Heart left ventricle (tissue), 16 donors: ENCODE measurements around the gene F11. TPM values are rescaled to one million over a fixed set of nuclear protein-coding genes. Genes with fewer than 3 reads are reported as not detected.
A peak's percentile ranks its signal among the peaks of the same experiment; 100 is the strongest.

Experiments used
- ATAC-seq, 4 donors: fragments of 200-7000 bp; cut with Tn5 transposase; one replicate each; pipeline ENCODE4 v1.9.1; 2020 to 2022; ENCODE audit warnings: moderate library complexity in 4 of 4, mild to moderate bottlenecking in 3 of 4, moderate number of reproducible peaks in 1 of 4
- DNase-seq, 5 donors: peaks; one replicate each; pipeline ENCODE4 v3.0.0-alpha.2; 2020
- H3K27ac ChIP-seq, 12 donors: fragments of 200-600 bp; sonication (generic) in 4 of 12; one replicate each; pipeline versions ENCODE4 v1.5.0 to v1.8.0; 2016 to 2022; ENCODE audit warnings: mild to moderate bottlenecking in 2 of 12
- H3K27me3 ChIP-seq, 9 donors: fragments of 200-600 bp; sonication (generic) in 2 of 9; one replicate each; pipeline versions ENCODE4 v1.5.1 to v1.8.0; 2016 to 2022; ENCODE audit warnings: mild to moderate bottlenecking in 3 of 9
- H3K36me3 ChIP-seq, 9 donors: fragments of 200-600 bp; sonication (generic) in 2 of 9; one replicate each; pipeline versions ENCODE4 v1.5.0 to v1.8.0; 2018 to 2022; ENCODE audit warnings: mild to moderate bottlenecking in 2 of 9
- H3K4me1 ChIP-seq, 12 donors: fragments of 200-600 bp; sonication (generic) in 4 of 12; one replicate each; pipeline versions ENCODE4 v1.5.0 to v1.8.0; 2016 to 2022; ENCODE audit warnings: mild to moderate bottlenecking in 3 of 12
- H3K4me3 ChIP-seq, 12 donors: fragments of 200-600 bp; sonication (generic) in 4 of 12; one replicate each; pipeline versions ENCODE4 v1.5.0 to v1.8.0; 2017 to 2022; ENCODE audit warnings: mild to moderate bottlenecking in 9 of 12, moderate library complexity in 4 of 12
- H3K9me3 ChIP-seq, 12 donors: fragments of 200-600 bp; sonication (generic) in 4 of 12; one replicate each; pipeline versions ENCODE4 v1.5.0 to v1.8.0; 2016 to 2022; ENCODE audit warnings: mild to moderate bottlenecking in 1 of 12
- POLR2A ChIP-seq, 2 donors: fragments of 450-650 bp; IDR thresholded peaks; one replicate each; pipeline ENCODE4 v1.6.1; 2017; ENCODE audit warnings: antibody characterized with exemption in 2 of 2, mild to moderate bottlenecking in 2 of 2, moderate library complexity in 2 of 2
- WGBS, 4 donors: extraction: QIAGEN DNeasy Blood & Tissue Kit in 2 of 4; methylation state at CpG; one replicate each; pipeline versions ENCODE4 v1.1.5 to v1.1.7; 2013 to 2018; 5-methylcytosine and 5-hydroxymethylcytosine counted together
- intact Hi-C, 10 donors: fragments of 100-400 bp; cut with DNase I; formaldehyde crosslinking; loops; one replicate each; pipeline versions ENCODE4 v1.11.1 to v1.14.2; 2022
- long read RNA-seq, 3 donors: library from polyadenylated mRNA; unstranded; transcript quantifications; one replicate each; pipeline ENCODE4 v2.0.0, GENCODE V29; 2020 to 2021
- polyA plus RNA-seq, 2 donors: library from polyadenylated mRNA; stranded (reverse); fragments of 200-250 nt; gene quantifications; one replicate each; pipeline ENCODE4 v1.2.3, GENCODE V29; 2013
- total RNA-seq, 9 donors: library from RNA; depleted of rRNA in 2 of 9; stranded (reverse); fragments of >200 nt in 2 of 9; fragmentation: NEBNext Ultra II Directional in 3 of 9; extraction: Animal tissue kit (Norgen Biotek cat#: 25700) in 3 of 9; gene quantifications; one replicate each; pipeline versions ENCODE4 v1.1.0 to v1.2.4, GENCODE V29; 2016 to 2023
- TF ChIP-seq, protein P1 (sequence below), 12 donors: fragments of 200-600 bp; sonication (generic) in 4 of 12; IDR thresholded peaks; one replicate each; pipeline versions ENCODE4 v1.5.0 to v1.8.0; 2018 to 2022; ENCODE audit warnings: antibody characterized with exemption in 12 of 12, mild to moderate bottlenecking in 5 of 12
- donor health status: ischemic (EF 13 %, LVEDD 7.1; RV severe dilation, severe dysfunction).
- donor health status: healthy with polysubstance abuse.
- donor health status: DM: no; HTN: yes; CAD: no.
- donor health status: DM: no; HTN: no; CAD: no.
- donor health status: ischemic (EF 25% LVEDD 6.9; RV normal size, moderate dysfunction).
- donor health status: ischemic (EF 25% LVEDD 5.7; RV mildly dilated, moderate dysfunction).
- donor health status: healthy.
- donor health status: DM: yes; HTN: yes; CAD: no.
- donor health status: ischemic (EF 35%, LVEDD 5.7; RV mildly dilated, moderate dysfunction).
- donor health status: nonischemic (EF 11% LVEDD 7.7; RV severe dilation, severe dysfunction).
- donor health status: DM: yes; HTN: yes; CAD: no.
- donor health status: PGD.
- donor health status: ischemic (EF 29% LVEDD 5.4; RV normal size, mild dysfunction).
- donor health status: nonischemic (EF 23%, LVEDD 6.1; RV moderate dilation, normal function).

Gene F11
- total RNA-seq (not detected), polyA plus RNA-seq (not detected)
- long read RNA-seq, donor 1: 0 reads
- long read RNA-seq, donor 2: 0 reads
- long read RNA-seq, donor 3: 0 reads

DNA sequence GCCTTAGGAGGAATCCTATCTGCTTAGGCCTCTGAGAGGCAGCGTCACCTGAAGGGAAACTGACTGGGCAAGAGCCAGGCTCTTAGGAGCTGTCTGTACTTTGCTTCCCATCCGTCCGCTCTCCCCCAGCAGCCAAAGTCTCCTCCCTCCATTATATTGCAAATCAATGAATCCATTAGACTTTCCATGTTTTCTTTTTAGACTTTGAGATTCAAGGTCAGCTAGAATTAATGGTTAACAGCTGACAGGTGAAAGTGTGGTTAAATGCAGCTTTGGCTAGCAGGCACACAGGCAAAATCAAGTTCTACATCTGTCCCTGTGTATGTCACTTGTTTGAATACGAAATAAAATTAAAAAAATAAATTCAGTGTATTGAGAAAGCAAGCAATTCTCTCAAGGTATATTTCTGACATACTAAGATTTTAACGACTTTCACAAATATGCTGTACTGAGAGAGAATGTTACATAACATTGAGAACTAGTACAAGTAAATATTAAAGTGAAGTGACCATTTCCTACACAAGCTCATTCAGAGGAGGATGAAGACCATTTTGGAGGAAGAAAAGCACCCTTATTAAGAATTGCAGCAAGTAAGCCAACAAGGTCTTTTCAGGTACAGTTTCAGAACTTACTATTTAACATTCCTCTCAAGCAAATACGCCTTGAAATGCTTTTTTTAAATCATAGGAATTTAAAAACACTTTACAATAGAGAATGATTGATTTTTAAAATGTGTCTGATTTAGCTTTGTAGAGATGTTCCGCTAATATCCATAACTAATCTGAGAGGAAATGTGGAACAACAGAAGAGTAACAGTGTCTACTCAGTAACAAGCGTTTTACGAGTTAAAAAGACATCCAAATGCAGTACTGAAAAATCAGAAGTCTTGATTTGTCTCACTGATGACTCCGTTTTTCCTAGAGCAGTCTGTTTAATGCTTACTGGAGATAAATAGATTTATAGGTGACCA is at the start of gene F11:
F11 (plus strand) TSS at position 507 of the 970 bp plus-strand sequence. CDS start 948 bp downstream, outside the sequence.
- Histone ChIP-seq H3K4me3 (peak within 1 kb of the TSS in 1 of 12 donors; percentile 14), H3K27ac (no peak within 1 kb of the TSS), H3K27me3 (peaks cover 0 to 25% (median 3%) of the 10 kb centered on the region in 9 donors), H3K36me3 (no peaks in the 10 kb centered on the region), H3K4me1 (peaks cover 0 to under 1% (median 0%) of the 10 kb centered on the region in 12 donors), H3K9me3 (no peaks in the 10 kb centered on the region)
- WGBS, 4 donors: 72 to 74% (median 72%) methylated on average over 10 of the region's 10 CpGs
- TF ChIP-seq POLR2A (IDR thresholded peaks at IDR 0.05): no peak
- TF ChIP-seq, protein P1, sequence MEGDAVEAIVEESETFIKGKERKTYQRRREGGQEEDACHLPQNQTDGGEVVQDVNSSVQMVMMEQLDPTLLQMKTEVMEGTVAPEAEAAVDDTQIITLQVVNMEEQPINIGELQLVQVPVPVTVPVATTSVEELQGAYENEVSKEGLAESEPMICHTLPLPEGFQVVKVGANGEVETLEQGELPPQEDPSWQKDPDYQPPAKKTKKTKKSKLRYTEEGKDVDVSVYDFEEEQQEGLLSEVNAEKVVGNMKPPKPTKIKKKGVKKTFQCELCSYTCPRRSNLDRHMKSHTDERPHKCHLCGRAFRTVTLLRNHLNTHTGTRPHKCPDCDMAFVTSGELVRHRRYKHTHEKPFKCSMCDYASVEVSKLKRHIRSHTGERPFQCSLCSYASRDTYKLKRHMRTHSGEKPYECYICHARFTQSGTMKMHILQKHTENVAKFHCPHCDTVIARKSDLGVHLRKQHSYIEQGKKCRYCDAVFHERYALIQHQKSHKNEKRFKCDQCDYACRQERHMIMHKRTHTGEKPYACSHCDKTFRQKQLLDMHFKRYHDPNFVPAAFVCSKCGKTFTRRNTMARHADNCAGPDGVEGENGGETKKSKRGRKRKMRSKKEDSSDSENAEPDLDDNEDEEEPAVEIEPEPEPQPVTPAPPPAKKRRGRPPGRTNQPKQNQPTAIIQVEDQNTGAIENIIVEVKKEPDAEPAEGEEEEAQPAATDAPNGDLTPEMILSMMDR (IDR thresholded peaks at IDR 0.05): no peak
- intact Hi-C loops: no loop called here
- ATAC-seq (no peak), DNase-seq (no peak)

DNA sequence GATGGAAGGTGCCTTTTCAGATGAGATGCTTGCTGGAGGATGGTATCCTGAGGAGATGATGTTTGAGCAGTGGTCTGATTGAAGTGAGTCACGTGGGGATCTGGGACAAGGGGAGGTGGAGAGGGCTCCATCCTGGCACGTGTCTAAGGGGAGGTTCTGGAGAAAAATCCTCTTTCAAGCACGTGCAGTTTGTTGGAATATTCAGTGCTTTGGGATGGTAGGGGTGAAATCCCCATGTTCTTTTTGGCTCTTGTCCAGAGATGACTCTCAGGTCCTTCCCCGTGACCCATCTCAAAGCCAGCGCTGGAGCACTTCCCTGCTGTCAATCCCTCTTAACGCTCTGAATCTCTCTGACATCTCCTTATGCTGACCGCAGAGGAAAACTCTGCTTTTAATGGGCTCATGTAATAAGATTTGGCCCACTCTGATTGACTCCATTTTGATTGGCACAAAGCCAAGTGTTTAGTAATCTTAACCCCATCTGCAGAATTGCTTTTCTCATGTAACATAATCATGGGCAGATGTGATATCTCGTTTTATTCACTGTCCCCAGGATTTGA is 49.4 kb upstream of the F11 start:
- peaks cover 0 to 14% (median 0%) of the 10 kb centered on the region in 9 donors for H3K36me3 ChIP-seq
- no peaks in the 10 kb centered on the region for H3K27me3 ChIP-seq
- no peak overlapping the region for H3K27ac ChIP-seq
- no peak for DNase-seq
- no peaks in the 10 kb centered on the region for H3K4me1 ChIP-seq
- ATAC-seq: no peak
- intact Hi-C loops: no loop called here
- no peak overlapping the region for H3K4me3 ChIP-seq
- H3K9me3 ChIP-seq: no peaks in the 10 kb centered on the region
- TF ChIP-seq, protein P1 (IDR thresholded peaks at IDR 0.05): no peak
- no peak for TF ChIP-seq POLR2A (IDR thresholded peaks at IDR 0.05)
- 48 to 65% (median 57%) methylated on average over 8 of the region's 8 CpGs for WGBS, 4 donors

DNA sequence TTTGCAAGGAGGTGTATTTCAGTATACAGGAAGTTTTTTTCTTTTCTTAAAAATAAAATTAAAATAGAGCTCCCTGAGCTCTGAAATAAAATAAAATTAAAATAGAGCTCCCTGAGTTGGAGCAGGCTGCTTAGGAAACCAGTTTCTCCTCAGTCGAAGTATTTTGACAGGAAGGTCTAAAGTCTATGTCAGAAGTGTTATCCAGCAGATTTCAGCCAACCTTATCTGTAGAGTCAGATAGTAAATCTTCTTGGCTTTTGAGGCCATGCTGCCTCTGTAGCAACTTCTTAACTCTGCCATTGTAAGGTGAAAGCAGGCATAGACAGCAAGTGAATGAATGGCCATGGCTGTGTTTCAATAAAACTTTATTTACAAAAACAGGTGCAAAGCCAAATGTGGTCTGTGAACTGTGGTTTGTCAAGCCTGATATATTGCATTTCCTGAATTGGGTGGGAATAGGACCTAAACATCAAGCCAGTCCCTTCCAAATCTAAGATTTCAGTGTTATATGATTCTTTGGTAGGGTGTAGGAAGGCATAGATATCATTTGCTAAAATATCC is 48.2 kb upstream of the F11 start:
- Histone ChIP-seq H3K36me3 (peaks cover 0 to under 1% (median 0%) of the 10 kb centered on the region in 9 donors), H3K4me3 (no peak overlapping the region), H3K27ac (no peak overlapping the region), H3K9me3 (no peaks in the 10 kb centered on the region), H3K4me1 (no peaks in the 10 kb centered on the region), H3K27me3 (no peaks in the 10 kb centered on the region)
- WGBS, 4 donors: 39 to 51% (median 49%) methylated on average over 1 of the region's 1 CpG
- TF ChIP-seq, protein P1 (IDR thresholded peaks at IDR 0.05): no peak
- TF ChIP-seq POLR2A (IDR thresholded peaks at IDR 0.05): no peak
- DNase-seq (no peak), ATAC-seq (no peak)
- intact Hi-C loops: no loop called here

DNA sequence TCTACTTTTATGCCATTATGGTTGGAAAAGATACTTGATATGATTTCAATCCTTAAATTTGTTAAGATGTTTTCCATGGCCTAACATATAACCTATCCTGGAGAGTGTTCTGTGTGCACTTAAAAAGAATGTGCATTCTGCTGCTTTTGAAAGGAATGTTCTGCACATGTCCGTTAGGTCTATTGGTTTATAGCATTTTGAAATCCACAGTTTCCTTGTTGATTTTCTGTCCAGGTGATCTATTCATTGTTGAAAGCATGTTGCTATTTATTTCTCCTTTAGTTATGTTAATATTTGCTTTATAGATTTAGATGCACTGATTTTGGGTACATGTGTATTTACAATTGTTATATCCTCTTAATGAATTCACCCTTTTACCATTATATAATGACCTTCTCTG is 44.4 kb upstream of the F11 start:
- no peak for DNase-seq
- no peak for ATAC-seq
- intact Hi-C loops: no loop called here
- peaks cover 0 to 19% (median 1%) of the 10 kb centered on the region in 12 donors for H3K9me3 ChIP-seq
- H3K4me3 ChIP-seq: no peak overlapping the region
- no peaks in the 10 kb centered on the region for H3K27me3 ChIP-seq
- H3K36me3 ChIP-seq: no peaks in the 10 kb centered on the region
- 87 to 97% (median 93%) methylated on average over 1 of the region's 1 CpG for WGBS, 4 donors
- H3K27ac ChIP-seq: no peak overlapping the region
- no peaks in the 10 kb centered on the region for H3K4me1 ChIP-seq
- TF ChIP-seq POLR2A (IDR thresholded peaks at IDR 0.05): no peak
- TF ChIP-seq, protein P1 (IDR thresholded peaks at IDR 0.05): no peak
